ENCODE data around the gene DHRSX. TPM values are rescaled to one million over a fixed set of nuclear protein-coding genes. Genes with fewer than 3 reads are reported as not detected.
"Not testable (repeated sequence)": the region's sequence is repeated elsewhere in the genome, so short reads cannot be mapped to it uniquely, and the experiment has no call there.

The DHRSX gene
- total RNA-seq, 1 experiment from 2014 or later = 21.5 TPM

- CTCF ChIA-PET = no interaction called here
- DNase-seq = no peak
- no peak for TF ChIP-seq CTCF (IDR thresholded peaks at IDR 0.05; ENCODE audit: unreplicated experiment)
- Mint-ChIP-seq H3K27ac (ENCODE audit: unreplicated experiment) (no peak overlapping the region), H3K4me3 (ENCODE audit: low read depth, unreplicated experiment) (no peak overlapping the region), H3K36me3 (ENCODE audit: insufficient read depth, unreplicated experiment) (no peaks in the 10 kb centered on the region), H3K9me3 (ENCODE audit: low read depth, unreplicated experiment) (peaks cover 13% of the 10 kb centered on the region), H3K27me3 (ENCODE audit: unreplicated experiment) (no peaks in the 10 kb centered on the region), H3K4me1 (ENCODE audit: low read depth, unreplicated experiment) (no peaks in the 10 kb centered on the region)
- no TSS peak for BruUV-seq (replicated peaks)
- intact Hi-C loops (cut with micrococcal nuclease; ENCODE audit: unreplicated experiment) = no loop called here
Measured at GRCh38 chrX:2283111-2283859, 217.5 kb downstream of the DHRSX start.

- intact Hi-C loops (cut with micrococcal nuclease; ENCODE audit: unreplicated experiment) = no loop called here
- H3K27me3 Mint-ChIP-seq (ENCODE audit: unreplicated experiment) = no peaks in the 10 kb centered on the region
- no peak overlapping the region for H3K4me3 Mint-ChIP-seq (ENCODE audit: low read depth, unreplicated experiment)
- CTCF ChIA-PET = no interaction called here
- no TSS peak for BruUV-seq (replicated peaks)
- TF ChIP-seq CTCF (IDR thresholded peaks at IDR 0.05; ENCODE audit: unreplicated experiment) = no peak
- no peak for DNase-seq
- no peak overlapping the region for H3K27ac Mint-ChIP-seq (ENCODE audit: unreplicated experiment)
- no peaks in the 10 kb centered on the region for H3K36me3 Mint-ChIP-seq (ENCODE audit: insufficient read depth, unreplicated experiment)
- H3K4me1 Mint-ChIP-seq (ENCODE audit: low read depth, unreplicated experiment) = no peaks in the 10 kb centered on the region
- H3K9me3 Mint-ChIP-seq (ENCODE audit: low read depth, unreplicated experiment) = peaks cover 11% of the 10 kb centered on the region
Measured at GRCh38 chrX:2282490-2283090, 218.2 kb downstream of the DHRSX start.

GRCh38 chrX:2272337-2272736, 228.4 kb downstream of the DHRSX start:
- CTCF ChIA-PET = no interaction called here
- no peak for DNase-seq
- no peaks in the 10 kb centered on the region for H3K36me3 Mint-ChIP-seq (ENCODE audit: insufficient read depth, unreplicated experiment)
- H3K27ac Mint-ChIP-seq (ENCODE audit: unreplicated experiment) = no peak overlapping the region
- H3K9me3 Mint-ChIP-seq (ENCODE audit: low read depth, unreplicated experiment) = peaks cover 2% of the 10 kb centered on the region
- no peak overlapping the region for H3K4me3 Mint-ChIP-seq (ENCODE audit: low read depth, unreplicated experiment)
- intact Hi-C loops (cut with micrococcal nuclease; ENCODE audit: unreplicated experiment) = no loop called here
- H3K4me1 Mint-ChIP-seq (ENCODE audit: low read depth, unreplicated experiment) = no peaks in the 10 kb centered on the region
- BruUV-seq (replicated peaks) = no TSS peak
- H3K27me3 Mint-ChIP-seq (ENCODE audit: unreplicated experiment) = no peaks in the 10 kb centered on the region
- no peak for TF ChIP-seq CTCF (IDR thresholded peaks at IDR 0.05; ENCODE audit: unreplicated experiment)

- H3K4me1 Mint-ChIP-seq (ENCODE audit: low read depth, unreplicated experiment); intact Hi-C loops (cut with micrococcal nuclease; ENCODE audit: unreplicated experiment); H3K9me3 Mint-ChIP-seq (ENCODE audit: low read depth, unreplicated experiment); H3K27ac Mint-ChIP-seq (ENCODE audit: unreplicated experiment); H3K27me3 Mint-ChIP-seq (ENCODE audit: unreplicated experiment); DNase-seq; CTCF ChIA-PET; BruUV-seq (replicated peaks); H3K4me3 Mint-ChIP-seq (ENCODE audit: low read depth, unreplicated experiment); H3K36me3 Mint-ChIP-seq (ENCODE audit: insufficient read depth, unreplicated experiment): not testable (repeated sequence)
Measured at GRCh38 chrX:2271595-2271994, 229.2 kb downstream of the DHRSX start.

GRCh38 chrX:2270783-2271182, 230.0 kb downstream of the DHRSX start:
- H3K36me3 Mint-ChIP-seq (ENCODE audit: insufficient read depth, unreplicated experiment); H3K27ac Mint-ChIP-seq (ENCODE audit: unreplicated experiment); CTCF ChIA-PET; DNase-seq; BruUV-seq (replicated peaks); H3K4me3 Mint-ChIP-seq (ENCODE audit: low read depth, unreplicated experiment); intact Hi-C loops (cut with micrococcal nuclease; ENCODE audit: unreplicated experiment); H3K27me3 Mint-ChIP-seq (ENCODE audit: unreplicated experiment); H3K4me1 Mint-ChIP-seq (ENCODE audit: low read depth, unreplicated experiment); H3K9me3 Mint-ChIP-seq (ENCODE audit: low read depth, unreplicated experiment): not testable (repeated sequence)
